HUES64 (cell line): ENCODE results near the gene MRPL1.

Experiments used
- H3K27ac ChIP-seq: 2 replicates; pipeline ENCODE4 v1.7.0; 2013; ENCODE audit warnings: low read depth, low read length, inconsistent platforms
- H3K27me3 ChIP-seq: 2 replicates; pipeline ENCODE4 v1.6.1; 2013; ENCODE audit warnings: mild to moderate bottlenecking, low read length; ENCODE audit not compliant: insufficient read depth
- H3K36me3 ChIP-seq: 2 replicates; pipeline ENCODE4 v1.6.1; 2013; ENCODE audit warnings: mild to moderate bottlenecking, low read length; ENCODE audit not compliant: insufficient read depth
- H3K4me1 ChIP-seq: 2 replicates; pipeline ENCODE4 v1.6.1; 2013; ENCODE audit warnings: mild to moderate bottlenecking, low read length, moderate library complexity; ENCODE audit not compliant: insufficient read depth
- H3K4me3 ChIP-seq: 2 replicates; pipeline ENCODE4 v1.5.1; 2013; ENCODE audit warnings: mild to moderate bottlenecking, low read length, moderate library complexity
- H3K9ac ChIP-seq: 2 replicates; pipeline ENCODE4 v1.6.1; 2013; ENCODE audit warnings: mild to moderate bottlenecking, low read depth, low read length
- H3K9me3 ChIP-seq: 2 replicates; pipeline ENCODE4 v1.6.1; 2013; ENCODE audit warnings: low read depth, low read length; ENCODE audit not compliant: insufficient read depth
- whole genome bisulfite sequencing: fragments of 150-250, 120-280 bp; methylation state at CpG from one replicate; pipeline ENCODE4 v1.1.7; 2013; ENCODE audit warnings: missing lambda C conversion rate; 5-methylcytosine and 5-hydroxymethylcytosine counted together

Gene MRPL1

DNA sequence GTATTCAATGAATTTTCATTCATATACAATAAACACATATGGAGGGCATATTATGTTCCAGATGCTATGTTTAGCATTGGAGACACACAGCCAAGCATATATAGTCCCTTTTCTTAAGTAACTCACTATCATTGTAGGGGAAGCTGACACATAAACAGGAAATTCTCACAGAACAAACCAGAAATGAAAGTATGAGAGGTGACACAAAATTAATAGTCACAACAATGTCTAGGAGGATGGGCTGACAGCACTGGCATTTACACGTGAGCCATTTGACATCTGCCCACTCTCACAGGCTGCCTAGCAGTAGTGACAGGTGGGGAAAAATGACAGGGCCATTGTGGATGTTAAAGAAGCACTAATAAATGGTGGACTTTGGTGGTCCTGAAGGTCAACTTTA is 40.9 kb upstream of the MRPL1 start:
- WGBS = 92% methylated on average over 1 of the region's 1 CpG
- no peak overlapping the region for H3K4me3 ChIP-seq
- no peak overlapping the region for H3K9ac ChIP-seq
- no peaks in the 10 kb centered on the region for H3K9me3 ChIP-seq
- H3K4me1 ChIP-seq = peaks cover 5% of the 10 kb centered on the region
- no peaks in the 10 kb centered on the region for H3K36me3 ChIP-seq
- H3K27me3 ChIP-seq = peaks cover 24% of the 10 kb centered on the region
- H3K27ac ChIP-seq = no peak overlapping the region

GRCh38 chr4:77826275-77826674 is 36.4 kb upstream of the MRPL1 start:
- Histone ChIP-seq H3K4me3 (no peak overlapping the region), H3K27ac (no peak overlapping the region), H3K36me3 (no peaks in the 10 kb centered on the region), H3K9ac (no peak overlapping the region), H3K27me3 (peaks cover 5% of the 10 kb centered on the region; the same call in 1 of the 2 replicates), H3K4me1 (no peaks in the 10 kb centered on the region), H3K9me3 (no peaks in the 10 kb centered on the region)
- WGBS = 84% methylated on average over 6 of the region's 6 CpGs

DNA sequence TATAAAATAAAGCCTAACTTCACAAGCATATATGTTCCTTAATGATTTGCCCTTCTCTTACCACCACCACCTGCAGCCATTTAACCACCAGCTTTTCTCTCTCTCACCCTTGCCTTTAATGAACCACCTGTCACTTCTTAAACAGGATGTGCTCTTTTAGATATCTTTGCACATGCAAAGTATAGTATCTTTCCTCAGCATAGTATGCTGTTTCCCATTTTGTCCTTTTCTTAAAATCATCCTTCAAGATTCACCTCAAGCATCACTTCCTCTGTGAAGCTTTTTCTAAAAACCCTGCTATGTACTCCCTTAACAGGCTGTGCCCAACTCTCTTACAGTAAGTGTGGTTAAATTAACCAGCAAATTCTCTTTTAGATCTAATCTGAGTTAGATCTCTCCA is 35.3 kb upstream of the MRPL1 start:
- Histone ChIP-seq H3K4me3 (no peak overlapping the region), H3K4me1 (no peaks in the 10 kb centered on the region), H3K27ac (no peak overlapping the region), H3K9ac (no peak overlapping the region), H3K36me3 (no peaks in the 10 kb centered on the region), H3K27me3 (no peaks in the 10 kb centered on the region; the same call in 1 of the 2 replicates), H3K9me3 (no peaks in the 10 kb centered on the region)

DNA sequence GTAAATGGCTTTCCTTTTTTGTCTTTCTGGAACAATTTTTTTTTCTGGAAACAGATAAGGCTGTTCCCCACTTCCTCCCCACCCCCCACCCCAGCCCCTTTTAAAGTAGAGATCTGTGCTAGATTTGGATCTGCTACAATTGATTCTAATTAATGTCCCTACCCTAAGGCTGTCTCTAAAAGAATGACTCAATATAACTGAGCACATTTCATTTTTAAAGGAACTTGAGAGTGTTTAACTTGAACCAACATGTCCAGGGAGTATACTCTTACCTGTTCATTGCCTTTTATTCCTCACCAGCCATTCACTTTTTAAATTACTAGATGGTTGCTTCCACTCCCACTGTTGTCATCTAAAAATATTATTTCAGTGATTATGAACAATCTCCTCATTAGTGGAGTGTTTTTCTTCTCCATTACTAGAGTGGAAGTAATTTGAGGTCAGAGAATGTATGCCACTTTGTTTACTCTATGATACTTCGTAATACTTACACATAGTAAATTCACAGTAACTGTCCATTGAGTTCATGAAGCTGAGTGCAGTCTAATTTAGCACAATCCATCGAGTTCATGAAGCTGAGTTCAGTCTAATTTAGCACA is 29.4 kb upstream of the MRPL1 start:
- 71% methylated on average over 2 of the region's 2 CpGs for WGBS
- H3K4me1 ChIP-seq = no peaks in the 10 kb centered on the region

GRCh38 chr4:77834403-77834802 is 28.2 kb upstream of the MRPL1 start:
- 83% methylated on average over 3 of the region's 4 CpGs for WGBS
- H3K9me3 ChIP-seq = no peaks in the 10 kb centered on the region
- H3K27ac ChIP-seq = no peak overlapping the region
- H3K27me3 ChIP-seq = no peaks in the 10 kb centered on the region; the same call in 1 of the 2 replicates
- H3K4me1 ChIP-seq = no peaks in the 10 kb centered on the region
- no peak overlapping the region for H3K9ac ChIP-seq
- no peaks in the 10 kb centered on the region for H3K36me3 ChIP-seq
- H3K4me3 ChIP-seq = no peak overlapping the region

More for the DNA sequence above, 29.4 kb upstream of the MRPL1 start:
- H3K9ac ChIP-seq = no peak overlapping the region
- no peak overlapping the region for H3K27ac ChIP-seq
- H3K36me3 ChIP-seq = no peaks in the 10 kb centered on the region
- no peaks in the 10 kb centered on the region for H3K9me3 ChIP-seq
- no peak overlapping the region for H3K4me3 ChIP-seq
- no peaks in the 10 kb centered on the region; the same call in 1 of the 2 replicates for H3K27me3 ChIP-seq

DNA sequence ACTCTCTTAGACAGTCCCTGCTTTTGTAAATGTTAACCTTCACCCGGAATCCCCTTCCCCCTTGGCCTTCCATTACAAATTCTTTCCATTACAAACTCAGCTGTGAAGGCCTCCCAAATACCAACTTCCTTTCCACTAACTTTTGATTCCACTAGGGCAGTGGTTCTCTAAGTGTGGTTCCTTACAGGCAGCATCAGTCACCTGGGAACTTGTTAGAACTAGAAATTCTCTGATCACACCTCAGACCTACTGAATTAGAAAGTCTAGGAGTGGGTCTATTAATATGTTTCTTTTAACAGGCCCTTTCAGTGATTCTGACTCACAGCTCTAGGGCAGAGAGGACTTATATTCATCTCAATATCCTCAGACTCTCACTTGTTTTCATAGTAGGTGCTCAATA is 19.0 kb upstream of the MRPL1 start:
- Histone ChIP-seq H3K9me3 (no peaks in the 10 kb centered on the region), H3K4me3 (no peak overlapping the region), H3K36me3 (no peaks in the 10 kb centered on the region), H3K9ac (no peak overlapping the region), H3K4me1 (no peaks in the 10 kb centered on the region), H3K27me3 (no peaks in the 10 kb centered on the region), H3K27ac (no peak overlapping the region)
- 60% methylated on average over 1 of the region's 1 CpG for WGBS

DNA sequence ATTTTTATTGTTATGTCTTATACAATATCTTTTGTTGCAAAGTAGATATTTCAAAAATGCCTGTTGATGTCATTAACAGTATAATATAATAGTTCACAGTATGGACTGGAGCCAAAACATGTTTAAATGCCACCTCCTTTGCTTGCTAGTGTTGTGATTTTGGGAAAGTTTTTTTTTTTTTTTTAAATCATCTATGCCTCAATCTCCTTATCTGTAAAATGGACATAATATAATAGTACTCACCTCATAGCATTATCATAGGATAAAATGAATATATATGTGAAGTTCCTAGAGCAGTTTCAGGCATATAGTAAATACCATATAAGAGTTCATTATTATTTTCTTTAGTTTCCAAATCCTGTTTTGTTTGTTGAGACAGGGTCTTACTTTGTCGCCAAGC is 18.3 kb upstream of the MRPL1 start:
- Histone ChIP-seq H3K4me1 (no peaks in the 10 kb centered on the region), H3K9ac (no peak overlapping the region), H3K27ac (no peak overlapping the region), H3K9me3 (no peaks in the 10 kb centered on the region), H3K4me3 (no peak overlapping the region), H3K27me3 (no peaks in the 10 kb centered on the region), H3K36me3 (no peaks in the 10 kb centered on the region)
- WGBS = 100% methylated on average over 1 of the region's 1 CpG

DNA sequence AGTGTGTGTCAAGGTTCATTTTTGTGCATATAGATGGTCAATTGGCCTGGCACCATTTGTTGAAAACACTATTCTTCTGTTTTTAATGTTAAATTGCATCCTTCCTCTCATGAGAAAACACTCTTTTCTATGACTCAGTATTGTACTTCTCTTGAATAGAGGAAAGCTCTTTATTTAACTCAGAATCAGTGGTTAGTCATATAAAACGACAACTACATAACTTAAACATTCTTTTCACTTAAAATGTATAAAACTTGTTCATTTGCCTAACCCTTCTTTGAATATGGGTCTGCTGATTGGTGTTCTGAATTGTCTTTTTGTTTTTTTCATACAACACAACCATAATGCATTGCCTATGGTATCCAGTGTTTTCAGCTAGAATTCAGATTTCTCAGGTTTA is 17.2 kb upstream of the MRPL1 start:
- H3K4me3 ChIP-seq = no peak overlapping the region
- no peaks in the 10 kb centered on the region for H3K27me3 ChIP-seq
- no peaks in the 10 kb centered on the region for H3K9me3 ChIP-seq
- WGBS = no CpG with 5 or more reads among the region's 1 CpG
- no peak overlapping the region for H3K27ac ChIP-seq
- H3K36me3 ChIP-seq = no peaks in the 10 kb centered on the region
- H3K4me1 ChIP-seq = no peaks in the 10 kb centered on the region
- H3K9ac ChIP-seq = no peak overlapping the region

GRCh38 chr4:77845929-77846328 is 16.7 kb upstream of the MRPL1 start:
- H3K4me3 ChIP-seq = no peak overlapping the region
- H3K27ac ChIP-seq = no peak overlapping the region
- H3K9ac ChIP-seq = no peak overlapping the region
- H3K27me3 ChIP-seq = no peaks in the 10 kb centered on the region
- H3K9me3 ChIP-seq = no peaks in the 10 kb centered on the region
- no peaks in the 10 kb centered on the region for H3K36me3 ChIP-seq
- no peaks in the 10 kb centered on the region for H3K4me1 ChIP-seq
- WGBS = 97% methylated on average over 3 of the region's 3 CpGs

GRCh38 chr4:77848508-77848907 is 14.1 kb upstream of the MRPL1 start:
- H3K4me3 ChIP-seq = no peak overlapping the region
- H3K27ac ChIP-seq = no peak overlapping the region
- H3K9me3 ChIP-seq = no peaks in the 10 kb centered on the region
- WGBS = 96% methylated on average over 6 of the region's 6 CpGs
- no peak overlapping the region for H3K9ac ChIP-seq
- H3K4me1 ChIP-seq = no peaks in the 10 kb centered on the region
- H3K36me3 ChIP-seq = no peaks in the 10 kb centered on the region
- H3K27me3 ChIP-seq = no peaks in the 10 kb centered on the region

GRCh38 chr4:77849278-77849965 is 13.2 kb upstream of the MRPL1 start:
- WGBS = 95% methylated on average over 12 of the region's 12 CpGs
- no peaks in the 10 kb centered on the region for H3K36me3 ChIP-seq
- H3K9me3 ChIP-seq = no peaks in the 10 kb centered on the region
- H3K27me3 ChIP-seq = no peaks in the 10 kb centered on the region
- no peak overlapping the region for H3K27ac ChIP-seq
- no peak overlapping the region for H3K9ac ChIP-seq
- no peaks in the 10 kb centered on the region for H3K4me1 ChIP-seq
- no peak overlapping the region for H3K4me3 ChIP-seq
